Measurements from ENCODE around the gene MSRB2.

MSRB2 gene

GRCh38 chr10:23081221-23081750 is 14.1 kb upstream of the MSRB2 start:
- H3K79me2 ChIP-seq (ENCODE audit: low read length) = no peaks in the 10 kb centered on the region
- H3K9ac ChIP-seq (ENCODE audit: low read length) = no peak overlapping the region
- H3K4me2 ChIP-seq (ENCODE audit: low read depth, low read length) = no peak overlapping the region
- no peaks in the 10 kb centered on the region for H4K20me1 ChIP-seq (ENCODE audit: insufficient read depth, low read length)
- no peaks in the 10 kb centered on the region for H3K27me3 ChIP-seq (replicated peaks; ENCODE audit: insufficient read depth, low read length)
- H3K36me3 ChIP-seq (replicated peaks; ENCODE audit: insufficient read depth, low read length) = no peaks in the 10 kb centered on the region
- no peak overlapping the region for H3K4me3 ChIP-seq (ENCODE audit: low read length)
- no peak overlapping the region for H2AFZ ChIP-seq (ENCODE audit: low read length)
- no peak for DNase-seq
- 0 out of 2 replicates have a peak, but pooled peaks cover 20% of the 10 kb centered on the region for H3K4me1 ChIP-seq (ENCODE audit: low read length)
- H3K9me2 ChIP-seq (replicated peaks; ENCODE audit: insufficient read depth, low read length) = no peaks in the 10 kb centered on the region
- peaks cover 5% of the 10 kb centered on the region for H3F3A ChIP-seq (ENCODE audit: insufficient read depth, low read length)
- no peak overlapping the region for H3K27ac ChIP-seq (ENCODE audit: low read length)
- H3K9me3 ChIP-seq (replicated peaks; ENCODE audit: insufficient read depth, low read length) = no peaks in the 10 kb centered on the region
- TF ChIP-seq EZH2 (optimal IDR thresholded peaks at IDR 0.05; ENCODE audit: low read depth, low read length) (no peak), CTCF (IDR thresholded peaks at IDR 0.05; ENCODE audit: low read length) (no peak)

- H3K27ac ChIP-seq (ENCODE audit: low read length) = no peak overlapping the region
- no peaks in the 10 kb centered on the region for H3K27me3 ChIP-seq (replicated peaks; ENCODE audit: insufficient read depth, low read length)
- TF ChIP-seq EZH2 (optimal IDR thresholded peaks at IDR 0.05; ENCODE audit: low read depth, low read length) = no peak
- TF ChIP-seq CTCF (IDR thresholded peaks at IDR 0.05; ENCODE audit: low read length) = peak; percentile 33
- TF ChIP-seq EZH2phosphoT487 (IDR thresholded peaks at IDR 0.05; ENCODE audit: low read length) = no peak
- peaks cover 5% of the 10 kb centered on the region for H3F3A ChIP-seq (ENCODE audit: insufficient read depth, low read length)
- no peak overlapping the region for H2AFZ ChIP-seq (ENCODE audit: low read length)
- no peaks in the 10 kb centered on the region for H3K36me3 ChIP-seq (replicated peaks; ENCODE audit: insufficient read depth, low read length)
- peak; percentile 17 for DNase-seq
- no peak overlapping the region for H3K4me2 ChIP-seq (ENCODE audit: low read depth, low read length)
- no peaks in the 10 kb centered on the region for H3K9me3 ChIP-seq (replicated peaks; ENCODE audit: insufficient read depth, low read length)
- H3K9ac ChIP-seq (ENCODE audit: low read length) = no peak overlapping the region
- no peak overlapping the region for H3K4me3 ChIP-seq (ENCODE audit: low read length)
- 0 out of 2 replicates have a peak, but pooled peaks cover 17% of the 10 kb centered on the region for H3K4me1 ChIP-seq (ENCODE audit: low read length)
- H4K20me1 ChIP-seq (ENCODE audit: insufficient read depth, low read length) = no peaks in the 10 kb centered on the region
- H3K9me2 ChIP-seq (replicated peaks; ENCODE audit: insufficient read depth, low read length) = no peaks in the 10 kb centered on the region
- H3K79me2 ChIP-seq (ENCODE audit: low read length) = no peaks in the 10 kb centered on the region
Observed at GRCh38 chr10:23081891-23082290, 13.5 kb upstream of the MSRB2 start.

- no peak for DNase-seq
Observed at GRCh38 chr10:23088609-23089008, 6.8 kb upstream of the MSRB2 start.

More at GRCh38 chr10:23088609-23089008, 6.8 kb upstream of the MSRB2 start:
- Histone ChIP-seq H3K79me2 (ENCODE audit: low read length) (no peaks in the 10 kb centered on the region), H3K4me1 (ENCODE audit: low read length) (no peaks in the 10 kb centered on the region), H3F3A (ENCODE audit: insufficient read depth, low read length) (no peaks in the 10 kb centered on the region), H3K27me3 (replicated peaks; ENCODE audit: insufficient read depth, low read length) (no peaks in the 10 kb centered on the region), H3K9ac (ENCODE audit: low read length) (no peak overlapping the region), H3K9me3 (replicated peaks; ENCODE audit: insufficient read depth, low read length) (no peaks in the 10 kb centered on the region), H3K27ac (ENCODE audit: low read length) (no peak overlapping the region), H4K20me1 (ENCODE audit: insufficient read depth, low read length) (no peaks in the 10 kb centered on the region), H3K4me3 (ENCODE audit: low read length) (no peak overlapping the region), H2AFZ (ENCODE audit: low read length) (no peak overlapping the region), H3K36me3 (replicated peaks; ENCODE audit: insufficient read depth, low read length) (no peaks in the 10 kb centered on the region), H3K4me2 (ENCODE audit: low read depth, low read length) (no peak overlapping the region), H3K9me2 (replicated peaks; ENCODE audit: insufficient read depth, low read length) (no peaks in the 10 kb centered on the region)
- no peak for TF ChIP-seq CTCF (IDR thresholded peaks at IDR 0.05; ENCODE audit: low read length)
- no peak for TF ChIP-seq EZH2phosphoT487 (IDR thresholded peaks at IDR 0.05; ENCODE audit: low read length)
- TF ChIP-seq EZH2 (optimal IDR thresholded peaks at IDR 0.05; ENCODE audit: low read depth, low read length) = no peak

Measured in MM.1S (cell line).